Panc1 (cell line): ENCODE measurements around the gene BRAF. TPM values are rescaled to one million over a fixed set of nuclear protein-coding genes. Genes with fewer than 3 reads are reported as not detected.

Source experiments
- ATAC-seq: fragments of 200-7000 bp; cut with Tn5 transposase; 2 replicates; pipeline ENCODE4 v1.9.1; 2020; ENCODE audit warnings: mild to moderate bottlenecking, moderate library complexity
- BruUV-seq: library from RNA; stranded (reverse); fragments of 400-500 nt; replicated peaks from 2 replicates; lab custom pipeline; 2021; lab: Mats Ljungman, UMichigan
- CTCF ChIA-PET: fragments of 300-600 bp; sonication (Branson Sonifier 250); formaldehyde crosslinking; loops from one replicate; lab custom pipeline; 2022; ENCODE audit warnings: antibody characterized with exemption; lab: Charles Lee
- POLR2A ChIA-PET: fragments of 300-600 bp; sonication (Branson Sonifier 250); formaldehyde crosslinking; loops from one replicate; lab custom pipeline; 2022; ENCODE audit warnings: antibody characterized with exemption; lab: Charles Lee
- DNase-seq: peaks from one replicate; pipeline ENCODE4 v3.0.0-alpha.2; 2010; ENCODE audit warnings: low read depth, low spot score
- H3K27ac ChIP-seq: 2 replicates; pipeline ENCODE4 v1.5.1; 2011; ENCODE audit warnings: mild to moderate bottlenecking, low read length, inconsistent platforms
- H3K27me3 ChIP-seq: fragments of 200-500 bp; sonication (Bioruptor generic); 2 replicates; pipeline ENCODE4 v1.6.0; 2014; ENCODE audit warnings: low read length, inconsistent platforms; ENCODE audit not compliant: control insufficient read depth, insufficient read depth
- H3K36me3 ChIP-seq: fragments of 200-500 bp; sonication (Bioruptor generic); 2 replicates; pipeline ENCODE4 v1.5.1; 2014; ENCODE audit warnings: inconsistent platforms, mild to moderate bottlenecking, low read length, moderate library complexity; ENCODE audit not compliant: control insufficient read depth, insufficient read depth
- H3K4me1 ChIP-seq: 2 replicates; pipeline ENCODE4 v1.5.1; 2011; ENCODE audit warnings: inconsistent platforms, mild to moderate bottlenecking, low read length, moderate library complexity; ENCODE audit not compliant: control insufficient read depth, insufficient read depth
- H3K4me3 ChIP-seq, 2 experiments: 2 replicates each; pipeline ENCODE4 v1.5.1; 2011 to 2012; ENCODE audit warnings: low read depth in 2 of 2, low read length in 2 of 2, mild to moderate bottlenecking in 2 of 2, inconsistent platforms in 1 of 2, moderate library complexity in 1 of 2
- H3K9me3 ChIP-seq: fragments of 200-500 bp; sonication (Bioruptor generic); 2 replicates; pipeline ENCODE4 v1.5.1; 2014; ENCODE audit warnings: low read depth, mild to moderate bottlenecking, inconsistent platforms, low read length, moderate library complexity; ENCODE audit not compliant: control insufficient read depth, insufficient read depth
- POLR2AphosphoS5 ChIP-seq: IDR thresholded peaks from 2 replicates; pipeline ENCODE4 v1.6.1; 2012; ENCODE audit warnings: mild to moderate bottlenecking, low read depth, low read length, moderate library complexity
- SIN3A ChIP-seq: IDR thresholded peaks from 2 replicates; pipeline ENCODE4 v1.6.1; 2012; ENCODE audit warnings: low read depth, mild to moderate bottlenecking, low read length, moderate library complexity, borderline replicate concordance; ENCODE audit not compliant: insufficient read depth
- TCF7L2 ChIP-seq: IDR thresholded peaks from 2 replicates; pipeline ENCODE4 v1.6.1; 2011; ENCODE audit warnings: mild to moderate bottlenecking, low read depth, low read length, inconsistent platforms
- in situ Hi-C: cut with HindIII; loops from 2 replicates; pipeline ENCODE4 v1.10.0; 2016; ENCODE audit warnings: low sequenced_read_pairs, low pct_unique_long_range_greater_than_20kb
- intact Hi-C: fragments of 100-400 bp; cut with micrococcal nuclease; formaldehyde crosslinking; loops from one replicate; pipeline ENCODE4 v1.10.0; 2022; ENCODE audit not compliant: unreplicated experiment
- total RNA-seq: library from RNA; stranded (reverse); gene quantifications from one replicate; pipeline ENCODE4 v1.2.1, GENCODE V29; 2021; ENCODE audit not compliant: unreplicated experiment
- TF ChIP-seq, protein P1 (sequence below): fragments of 450-650 bp; IDR thresholded peaks from 2 replicates; pipeline ENCODE4 v1.5.1; 2017; ENCODE audit warnings: mild to moderate bottlenecking
- TF ChIP-seq, protein P2 (sequence below), 2 experiments: IDR thresholded peaks; 2 replicates each; pipeline ENCODE4 v1.6.1; 2011 to 2012; ENCODE audit warnings: low read depth in 2 of 2, control low read depth in 1 of 2, low read length in 1 of 2, mild to moderate bottlenecking in 1 of 2, moderate library complexity in 1 of 2; ENCODE audit not compliant: insufficient read depth in 1 of 2

Gene BRAF
- total RNA-seq, 1 experiment from 2014 or later, result 26.3 TPM

DNA sequence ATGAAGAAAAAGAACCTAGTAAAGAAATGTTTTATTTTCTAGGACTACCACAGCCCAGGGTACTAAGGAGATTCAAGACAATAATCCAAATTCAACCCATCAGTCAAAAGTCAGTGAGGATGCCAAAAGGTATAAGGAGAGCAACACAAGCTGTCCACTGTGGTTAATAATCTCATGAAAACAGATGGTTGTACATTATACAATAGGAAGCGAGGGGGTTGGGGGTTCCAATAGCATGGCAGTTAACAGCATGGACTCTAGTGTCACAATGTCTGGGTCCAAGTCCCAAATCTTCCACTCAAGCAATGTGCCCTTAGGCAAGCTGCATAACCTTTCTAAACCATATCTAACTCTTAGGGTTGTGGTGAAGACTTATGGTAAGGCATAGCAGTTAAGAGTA, 35.1 kb downstream of the BRAF start:
- intact Hi-C loops (no loop called here), in situ Hi-C loops (no loop called here)
- no peak for DNase-seq
- Histone ChIP-seq H3K4me1 (no peaks in the 10 kb centered on the region), H3K27ac (no peak overlapping the region), H3K9me3 (no peaks in the 10 kb centered on the region), H3K36me3 (no peaks in the 10 kb centered on the region), H3K27me3 (no peaks in the 10 kb centered on the region), H3K4me3 (no peak overlapping the region)
- no TSS peak for BruUV-seq
- TF ChIP-seq, protein P1, sequence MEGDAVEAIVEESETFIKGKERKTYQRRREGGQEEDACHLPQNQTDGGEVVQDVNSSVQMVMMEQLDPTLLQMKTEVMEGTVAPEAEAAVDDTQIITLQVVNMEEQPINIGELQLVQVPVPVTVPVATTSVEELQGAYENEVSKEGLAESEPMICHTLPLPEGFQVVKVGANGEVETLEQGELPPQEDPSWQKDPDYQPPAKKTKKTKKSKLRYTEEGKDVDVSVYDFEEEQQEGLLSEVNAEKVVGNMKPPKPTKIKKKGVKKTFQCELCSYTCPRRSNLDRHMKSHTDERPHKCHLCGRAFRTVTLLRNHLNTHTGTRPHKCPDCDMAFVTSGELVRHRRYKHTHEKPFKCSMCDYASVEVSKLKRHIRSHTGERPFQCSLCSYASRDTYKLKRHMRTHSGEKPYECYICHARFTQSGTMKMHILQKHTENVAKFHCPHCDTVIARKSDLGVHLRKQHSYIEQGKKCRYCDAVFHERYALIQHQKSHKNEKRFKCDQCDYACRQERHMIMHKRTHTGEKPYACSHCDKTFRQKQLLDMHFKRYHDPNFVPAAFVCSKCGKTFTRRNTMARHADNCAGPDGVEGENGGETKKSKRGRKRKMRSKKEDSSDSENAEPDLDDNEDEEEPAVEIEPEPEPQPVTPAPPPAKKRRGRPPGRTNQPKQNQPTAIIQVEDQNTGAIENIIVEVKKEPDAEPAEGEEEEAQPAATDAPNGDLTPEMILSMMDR, result no peak
- TF ChIP-seq, protein P2, sequence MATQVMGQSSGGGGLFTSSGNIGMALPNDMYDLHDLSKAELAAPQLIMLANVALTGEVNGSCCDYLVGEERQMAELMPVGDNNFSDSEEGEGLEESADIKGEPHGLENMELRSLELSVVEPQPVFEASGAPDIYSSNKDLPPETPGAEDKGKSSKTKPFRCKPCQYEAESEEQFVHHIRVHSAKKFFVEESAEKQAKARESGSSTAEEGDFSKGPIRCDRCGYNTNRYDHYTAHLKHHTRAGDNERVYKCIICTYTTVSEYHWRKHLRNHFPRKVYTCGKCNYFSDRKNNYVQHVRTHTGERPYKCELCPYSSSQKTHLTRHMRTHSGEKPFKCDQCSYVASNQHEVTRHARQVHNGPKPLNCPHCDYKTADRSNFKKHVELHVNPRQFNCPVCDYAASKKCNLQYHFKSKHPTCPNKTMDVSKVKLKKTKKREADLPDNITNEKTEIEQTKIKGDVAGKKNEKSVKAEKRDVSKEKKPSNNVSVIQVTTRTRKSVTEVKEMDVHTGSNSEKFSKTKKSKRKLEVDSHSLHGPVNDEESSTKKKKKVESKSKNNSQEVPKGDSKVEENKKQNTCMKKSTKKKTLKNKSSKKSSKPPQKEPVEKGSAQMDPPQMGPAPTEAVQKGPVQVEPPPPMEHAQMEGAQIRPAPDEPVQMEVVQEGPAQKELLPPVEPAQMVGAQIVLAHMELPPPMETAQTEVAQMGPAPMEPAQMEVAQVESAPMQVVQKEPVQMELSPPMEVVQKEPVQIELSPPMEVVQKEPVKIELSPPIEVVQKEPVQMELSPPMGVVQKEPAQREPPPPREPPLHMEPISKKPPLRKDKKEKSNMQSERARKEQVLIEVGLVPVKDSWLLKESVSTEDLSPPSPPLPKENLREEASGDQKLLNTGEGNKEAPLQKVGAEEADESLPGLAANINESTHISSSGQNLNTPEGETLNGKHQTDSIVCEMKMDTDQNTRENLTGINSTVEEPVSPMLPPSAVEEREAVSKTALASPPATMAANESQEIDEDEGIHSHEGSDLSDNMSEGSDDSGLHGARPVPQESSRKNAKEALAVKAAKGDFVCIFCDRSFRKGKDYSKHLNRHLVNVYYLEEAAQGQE (IDR thresholded peaks at IDR 0.05; ENCODE audit: insufficient read depth in 1 of 2, low read depth in 2 of 2, low read length in 1 of 2), result no peak
- TF ChIP-seq SIN3A, result no peak
- TF ChIP-seq TCF7L2, result no peak
- no peak for TF ChIP-seq POLR2AphosphoS5
- ChIA-PET CTCF (no interaction called here), POLR2A (interaction anchor here (0.7 kb wide), 1 partner anchor 849 kb away, joined by 3 read pairs; no protein-coding TSS in a partner anchor)
- ATAC-seq, result no peak

DNA sequence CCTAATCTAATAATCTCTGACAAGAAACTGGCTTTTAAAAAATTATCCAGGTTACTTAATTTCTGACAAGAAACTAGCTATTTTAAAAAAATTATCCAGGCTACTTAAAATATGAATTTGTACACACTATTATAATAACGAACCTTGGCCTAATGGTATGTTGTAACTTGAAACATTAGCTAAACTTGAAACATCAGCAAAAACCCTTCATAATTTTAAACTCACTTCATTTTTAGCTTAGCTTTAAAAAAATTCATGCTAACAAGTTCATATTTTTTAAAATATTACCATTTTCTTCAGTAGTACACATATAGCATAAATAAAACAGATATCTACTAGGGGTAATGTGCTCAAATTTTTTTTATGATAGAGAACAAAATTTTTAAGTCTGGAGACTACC, 35.6 kb downstream of the BRAF start:
- ChIA-PET CTCF (no interaction called here), POLR2A (interaction anchor here (0.7 kb wide), 1 partner anchor 850 kb away, joined by 3 read pairs; no protein-coding TSS in a partner anchor)
- in situ Hi-C loops, result no loop called here
- BruUV-seq, result no TSS peak
- H3K27me3 ChIP-seq, result no peaks in the 10 kb centered on the region
- no peaks in the 10 kb centered on the region for H3K4me1 ChIP-seq
- TF ChIP-seq SIN3A (no peak), TCF7L2 (no peak), POLR2AphosphoS5 (no peak)
- TF ChIP-seq, protein P2 (IDR thresholded peaks at IDR 0.05; ENCODE audit: insufficient read depth in 1 of 2, low read depth in 2 of 2, low read length in 1 of 2), result no peak
- TF ChIP-seq, protein P1, result no peak
- DNase-seq, result no peak
- intact Hi-C loops, result no loop called here
- no peak overlapping the region for H3K27ac ChIP-seq
- no peaks in the 10 kb centered on the region for H3K36me3 ChIP-seq
- no peak overlapping the region for H3K4me3 ChIP-seq
- no peak for ATAC-seq
- no peaks in the 10 kb centered on the region for H3K9me3 ChIP-seq
